Neural progenitor cell (in vitro differentiated cells): ENCODE results near the gene TES. TPM values are rescaled to one million over a fixed set of nuclear protein-coding genes. Genes with fewer than 3 reads are reported as not detected.

Experiments used
- DNase-seq: peaks from one replicate; pipeline ENCODE4 v3.0.0-alpha.2; 2016; ENCODE audit warnings: low spot score
- H2AFZ ChIP-seq: fragments of 200-600 bp; sonication (generic); replicated peaks from 2 replicates; pipeline ENCODE4 v1.6.1; 2016; ENCODE audit warnings: antibody characterized with exemption
- H3F3A ChIP-seq: fragments of 200-600 bp; sonication (generic); 2 replicates; pipeline ENCODE4 v1.6.1; 2016; ENCODE audit warnings: antibody characterized with exemption, low read depth
- H3K27ac ChIP-seq: fragments of 200-600 bp; sonication (generic); 2 replicates; pipeline ENCODE4 v1.5.1; 2016; ENCODE audit warnings: mild to moderate bottlenecking
- H3K27me3 ChIP-seq: fragments of 200-600 bp; sonication (generic); 2 replicates; pipeline ENCODE4 v1.6.1; 2016; ENCODE audit warnings: mild to moderate bottlenecking, moderate library complexity
- H3K36me3 ChIP-seq: fragments of 200-600 bp; sonication (generic); 2 replicates; pipeline ENCODE4 v1.5.1; 2016
- H3K4me1 ChIP-seq: fragments of 200-600 bp; sonication (generic); 2 replicates; pipeline ENCODE4 v1.6.1; 2016; ENCODE audit warnings: mixed run types
- H3K4me2 ChIP-seq: fragments of 200-600 bp; sonication (generic); 2 replicates; pipeline ENCODE4 v1.6.1; 2016
- H3K4me3 ChIP-seq: fragments of 200-600 bp; sonication (generic); 2 replicates; pipeline ENCODE4 v1.5.1; 2016
- H3K79me2 ChIP-seq: fragments of 200-600 bp; sonication (generic); 2 replicates; pipeline ENCODE4 v1.6.1; 2016; ENCODE audit warnings: low read depth
- H3K9ac ChIP-seq: fragments of 200-600 bp; sonication (generic); 2 replicates; pipeline ENCODE4 v1.6.1; 2016
- H3K9me3 ChIP-seq: fragments of 200-600 bp; sonication (generic); 2 replicates; pipeline ENCODE4 v1.5.1; 2016; ENCODE audit warnings: low read depth
- H4K20me1 ChIP-seq: fragments of 200-600 bp; sonication (generic); 2 replicates; pipeline ENCODE4 v1.6.1; 2016; ENCODE audit warnings: low read depth
- H3K27ac Mint-ChIP-seq: 3 replicates; pipeline ENCODE4 v1.8.0; 2021; ENCODE audit warnings: mixed read lengths
- H3K27me3 Mint-ChIP-seq: 2 replicates; pipeline ENCODE4 v1.8.0; 2022; ENCODE audit warnings: low read depth, mild to moderate bottlenecking, inconsistent platforms, moderate library complexity, mixed read lengths; ENCODE audit not compliant: insufficient read depth
- H3K36me3 Mint-ChIP-seq: 3 replicates; pipeline ENCODE4 v1.8.0; 2021; ENCODE audit warnings: mixed read lengths
- H3K4me1 Mint-ChIP-seq: 3 replicates; pipeline ENCODE4 v1.8.0; 2021; ENCODE audit warnings: mixed read lengths
- H3K4me3 Mint-ChIP-seq: 3 replicates; pipeline ENCODE4 v1.8.0; 2021; ENCODE audit warnings: mild to moderate bottlenecking, moderate library complexity, mixed read lengths
- H3K9me3 Mint-ChIP-seq: 3 replicates; pipeline ENCODE4 v1.8.0; 2020; ENCODE audit warnings: mixed read lengths
- CTCF ChIP-seq: fragments of 200-600 bp; sonication (generic); IDR thresholded peaks from 2 replicates; pipeline ENCODE4 v1.5.1; 2017; ENCODE audit warnings: antibody characterized with exemption, mild to moderate bottlenecking
- EZH2 ChIP-seq: fragments of 200-600 bp; sonication (generic); IDR thresholded peaks from 2 replicates; pipeline ENCODE4 v1.6.1; 2017; ENCODE audit warnings: antibody characterized with exemption, mild to moderate bottlenecking, moderate library complexity
- EZH2phosphoT487 ChIP-seq: fragments of 200-600 bp; sonication (generic); IDR thresholded peaks from 2 replicates; pipeline ENCODE4 v1.6.1; 2017; ENCODE audit warnings: antibody characterized with exemption
- total RNA-seq: library from RNA; depleted of rRNA; stranded (reverse); fragments of >200 nt; gene quantifications from 2 replicates; pipeline ENCODE4 v1.2.3, GENCODE V29; 2015; ENCODE audit warnings: low replicate concordance

The TES gene
- total RNA-seq, 1 donor from 2014 or later: 10.6 TPM

- Histone ChIP-seq H3K4me2 (no peak overlapping the region), H3K36me3 (no peaks in the 10 kb centered on the region), H3K9me3 (no peaks in the 10 kb centered on the region), H3K9ac (no peak overlapping the region), H3K4me3 (no peak overlapping the region), H3K27ac (no peak overlapping the region), H3K4me1 (no peaks in the 10 kb centered on the region), H2AFZ (no peak overlapping the region), H4K20me1 (no peaks in the 10 kb centered on the region), H3K27me3 (no peaks in the 10 kb centered on the region), H3F3A (no peaks in the 10 kb centered on the region), H3K79me2 (no peaks in the 10 kb centered on the region)
- Mint-ChIP-seq H3K27ac (no peak overlapping the region), H3K4me3 (no peak overlapping the region), H3K27me3 (no peaks in the 10 kb centered on the region), H3K4me1 (no peaks in the 10 kb centered on the region), H3K36me3 (no peaks in the 10 kb centered on the region), H3K9me3 (no peaks in the 10 kb centered on the region)
- no peak for TF ChIP-seq CTCF
- no peak for TF ChIP-seq EZH2phosphoT487
- no peak for TF ChIP-seq EZH2
- DNase-seq: no peak
Observed at GRCh38 chr7:116269466-116269865, 59.1 kb downstream of the TES start.

DNA sequence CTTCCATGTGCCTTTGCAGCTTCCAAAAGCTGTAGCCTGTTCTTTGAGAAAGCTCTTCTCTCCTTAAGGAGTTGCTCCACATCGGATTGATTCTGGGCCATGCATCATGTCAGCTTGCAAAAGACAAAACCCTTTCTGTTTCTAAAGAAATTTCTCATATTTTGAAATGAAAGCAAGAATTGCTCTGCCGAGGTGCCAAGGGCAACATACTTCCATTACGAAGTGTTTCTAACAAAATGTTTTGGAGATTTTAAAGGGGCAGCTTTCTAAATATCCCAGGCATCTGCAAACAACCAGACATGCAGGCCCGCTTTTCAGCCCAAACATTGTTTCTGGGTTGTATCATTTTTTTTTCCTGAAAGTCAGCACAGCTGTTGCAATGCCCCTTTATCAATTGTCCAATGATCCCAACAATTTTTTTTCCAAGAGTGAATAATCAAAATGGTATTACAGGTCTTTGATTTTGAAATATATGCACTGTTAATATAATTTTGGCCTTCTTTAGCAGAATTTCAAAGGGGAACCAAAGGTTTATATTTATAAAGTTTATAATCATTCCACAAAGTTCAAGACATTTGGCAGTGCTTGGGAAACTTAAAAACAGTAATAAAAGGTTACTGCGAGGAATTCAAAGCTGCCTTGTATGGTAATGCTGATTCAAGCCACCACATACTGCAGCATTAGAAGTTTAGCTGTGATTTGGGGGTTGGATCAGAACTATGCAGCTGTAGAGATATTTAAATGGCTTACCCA is 61.0 kb downstream of the TES start:
- Histone ChIP-seq H2AFZ (peak overlapping the region; percentile 82), H3K9ac (no peak overlapping the region)
- H3K36me3 Mint-ChIP-seq: no peaks in the 10 kb centered on the region

DNA sequence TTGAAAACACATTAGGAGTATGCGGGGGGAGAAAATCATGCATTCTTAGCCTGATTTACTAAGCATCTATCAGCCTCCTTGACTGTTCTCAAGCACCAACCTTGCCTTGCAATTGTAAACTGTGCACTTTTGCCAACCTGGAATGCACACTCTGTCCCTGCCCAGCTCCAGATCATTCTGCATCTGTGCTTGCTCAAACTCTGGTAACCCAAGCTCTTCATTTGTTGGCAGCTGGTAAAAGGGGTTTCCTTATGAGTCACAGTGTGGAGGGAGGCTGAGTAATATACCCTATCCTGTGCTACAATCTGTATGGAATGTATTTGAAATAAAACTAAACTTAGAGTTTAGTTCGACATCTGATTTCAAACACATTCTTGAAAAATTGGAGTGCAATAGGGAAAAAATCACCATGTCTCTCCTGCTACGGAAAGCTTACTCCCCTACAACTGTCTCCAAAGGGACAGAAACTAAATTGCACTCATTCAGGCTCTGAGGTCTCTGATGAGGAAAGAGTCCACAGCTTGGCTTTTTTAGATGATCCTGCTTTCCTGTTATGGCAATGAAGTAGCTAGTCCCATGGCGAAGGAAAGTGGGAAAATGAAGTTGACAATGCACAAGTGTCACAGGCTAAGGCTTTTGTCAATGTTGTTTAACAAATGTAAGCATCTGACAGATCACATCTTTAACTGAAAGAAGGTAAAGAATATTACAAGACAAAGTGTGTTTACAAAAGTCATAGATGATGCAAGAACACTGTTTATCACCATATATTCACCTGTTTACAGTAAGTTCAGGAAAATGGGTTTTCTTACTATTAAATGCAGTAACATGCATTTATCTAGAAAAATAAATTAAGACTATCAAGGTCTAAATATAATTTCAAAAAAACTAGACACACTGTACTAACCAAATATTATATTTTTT is 61.9 kb downstream of the TES start:
- Mint-ChIP-seq H3K27me3 (no peaks in the 10 kb centered on the region), H3K4me3 (no peak overlapping the region), H3K36me3 (no peaks in the 10 kb centered on the region), H3K27ac (no peak overlapping the region), H3K9me3 (no peaks in the 10 kb centered on the region), H3K4me1 (no peaks in the 10 kb centered on the region)
- Histone ChIP-seq H2AFZ (peak overlapping the region; percentile 18), H3K79me2 (no peaks in the 10 kb centered on the region), H3K9ac (no peak overlapping the region), H3K27ac (no peak overlapping the region), H3K27me3 (no peaks in the 10 kb centered on the region), H4K20me1 (no peaks in the 10 kb centered on the region), H3F3A (no peaks in the 10 kb centered on the region), H3K4me1 (no peaks in the 10 kb centered on the region), H3K4me2 (no peak overlapping the region), H3K4me3 (no peak overlapping the region), H3K9me3 (no peaks in the 10 kb centered on the region), H3K36me3 (no peaks in the 10 kb centered on the region)
- no peak for TF ChIP-seq EZH2
- no peak for TF ChIP-seq CTCF
- TF ChIP-seq EZH2phosphoT487: no peak
- no peak for DNase-seq

More for the DNA sequence above, 61.0 kb downstream of the TES start:
- Mint-ChIP-seq H3K4me1 (no peaks in the 10 kb centered on the region), H3K27me3 (no peaks in the 10 kb centered on the region), H3K4me3 (no peak overlapping the region), H3K9me3 (no peaks in the 10 kb centered on the region), H3K27ac (no peak overlapping the region)
- no peak for TF ChIP-seq EZH2
- TF ChIP-seq EZH2phosphoT487: no peak
- no peak for TF ChIP-seq CTCF
- DNase-seq: no peak
- Histone ChIP-seq H3K79me2 (no peaks in the 10 kb centered on the region), H3K9me3 (no peaks in the 10 kb centered on the region), H3F3A (no peaks in the 10 kb centered on the region), H4K20me1 (no peaks in the 10 kb centered on the region), H3K4me2 (no peak overlapping the region), H3K27ac (no peak overlapping the region), H3K36me3 (no peaks in the 10 kb centered on the region), H3K4me3 (no peak overlapping the region), H3K4me1 (no peaks in the 10 kb centered on the region), H3K27me3 (no peaks in the 10 kb centered on the region)
